Glomerular visceral epithelial cell (primary cell): ENCODE measurements around the gene MT1G.
A peak's percentile ranks its signal among the peaks of the same experiment; 100 is the strongest.
"Not testable (repeated sequence)": the region's sequence is repeated elsewhere in the genome, so short reads cannot be mapped to it uniquely, and the experiment has no call there.

Source experiments
- DNase-seq: peaks from one replicate; pipeline ENCODE4 v3.0.0-alpha.2; 2016; ENCODE audit errors: extremely low spot score

Gene MT1G

DNA sequence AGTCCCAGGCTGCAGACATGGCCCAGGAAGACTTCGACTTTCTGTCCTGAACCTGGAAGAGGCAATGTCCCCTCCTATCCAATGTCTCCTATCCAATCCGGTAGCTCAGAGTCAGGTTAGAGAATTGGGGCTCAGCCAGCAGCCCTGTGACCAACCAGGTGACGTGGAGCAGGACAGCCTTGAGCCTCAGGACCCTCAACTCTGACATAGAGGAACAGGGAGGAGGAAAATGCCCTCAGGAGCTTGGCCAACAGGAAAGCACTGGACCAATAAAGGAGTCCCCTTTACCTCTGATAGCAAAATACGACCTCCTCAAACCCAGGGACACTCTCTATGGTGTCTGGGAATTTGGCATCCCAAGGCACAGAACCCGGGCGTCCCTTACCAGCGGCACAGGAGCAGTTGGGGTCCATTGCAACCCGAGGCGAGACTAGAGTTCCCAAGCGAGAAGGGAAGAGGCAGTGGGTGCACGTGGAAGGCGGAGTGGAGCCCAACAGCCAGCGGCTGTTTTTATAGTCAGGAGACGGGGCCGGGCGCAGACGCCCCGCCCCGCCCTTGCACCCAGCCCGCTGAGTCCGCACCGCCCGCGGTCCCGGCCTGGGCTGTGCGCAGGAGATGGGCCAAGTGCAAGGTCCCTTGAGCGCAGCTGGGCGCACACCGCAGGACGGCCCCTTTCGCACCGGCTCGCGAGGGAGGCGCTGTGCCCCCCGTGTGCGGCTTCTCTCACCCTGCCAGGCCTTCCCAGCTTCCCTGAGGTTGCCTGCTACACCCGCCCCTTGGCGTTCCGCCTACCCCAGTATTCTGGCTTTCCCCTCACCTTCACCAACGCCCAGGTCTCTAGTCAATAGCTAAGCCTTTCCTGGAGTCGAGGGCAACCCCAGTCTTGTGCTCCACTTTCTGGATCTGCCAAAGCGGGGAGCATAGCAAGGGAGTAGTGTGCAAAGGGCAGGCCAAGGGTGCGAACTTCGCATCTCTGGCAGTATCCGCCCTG, at the start of gene MT1G:
MT1G (minus strand) TSS at position 485 of the 991 bp plus-strand sequence; CDS start at position 413, 72 bp downstream.
- no peak for DNase-seq

GRCh38 chr16:56717532-56717931, 49.7 kb upstream of the MT1G start:
- not testable (repeated sequence) for DNase-seq

- no peak for DNase-seq
These were observed 48.9 kb upstream of the MT1G start for GRCh38 chr16:56716761-56717160.

DNA sequence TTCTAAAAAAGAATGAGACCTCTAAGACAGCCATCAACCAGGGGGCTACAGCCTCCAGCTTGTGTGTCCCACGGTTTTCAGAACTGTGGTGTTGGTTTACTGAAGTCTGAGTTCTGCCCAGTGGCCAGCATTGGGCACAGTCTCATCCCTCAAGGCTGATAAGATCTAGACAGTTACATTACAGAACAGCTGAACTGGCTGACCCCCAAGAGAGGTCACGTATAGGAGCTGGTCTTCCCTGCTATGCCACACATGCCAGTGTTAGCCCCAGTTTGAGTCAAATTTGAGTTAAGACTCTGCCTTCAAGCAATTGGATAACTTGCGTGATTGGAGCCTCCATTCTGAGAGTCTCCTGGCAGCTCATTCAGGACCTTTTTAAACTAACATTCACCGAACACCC, 47.3 kb upstream of the MT1G start:
- DNase-seq: no peak

DNA sequence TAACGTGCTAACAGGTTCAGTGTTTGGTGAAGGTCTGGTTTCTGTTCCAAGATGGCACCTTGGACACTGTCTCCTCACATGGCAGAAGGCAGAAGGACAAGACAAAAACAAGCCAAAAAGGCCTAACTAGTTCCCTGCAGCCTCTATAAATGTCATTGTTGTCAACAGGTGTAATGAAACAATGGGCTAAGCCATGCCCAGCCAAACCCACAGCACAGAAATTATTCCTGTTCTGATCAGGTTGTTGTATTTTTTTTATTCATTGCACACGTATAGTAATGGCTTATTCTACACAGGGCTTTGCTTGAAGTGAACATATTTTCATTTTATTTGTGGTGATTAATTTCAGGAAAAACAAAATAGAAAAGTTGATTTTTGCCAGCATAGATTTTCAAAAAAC, 45.9 kb upstream of the MT1G start:
- no peak for DNase-seq

DNA sequence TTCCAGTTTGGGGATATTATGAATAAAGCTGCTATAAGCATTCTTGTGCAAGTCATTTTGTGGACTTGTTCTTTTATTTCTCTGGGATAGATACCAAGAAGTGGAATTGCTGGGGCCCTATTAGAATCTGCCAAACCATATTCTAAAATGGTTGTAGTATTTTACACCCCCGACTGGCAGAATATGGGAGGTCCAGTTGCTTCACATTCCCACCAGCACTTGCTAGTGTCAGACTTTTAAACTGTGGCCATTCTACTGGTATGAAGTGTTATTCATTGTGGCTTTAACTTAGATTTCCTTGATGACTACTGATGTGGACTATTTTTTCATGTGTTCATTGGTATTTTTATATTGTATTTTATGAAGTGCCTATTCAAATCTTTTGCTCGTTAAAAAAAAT, 44.0 kb upstream of the MT1G start:
- no peak for DNase-seq

DNA sequence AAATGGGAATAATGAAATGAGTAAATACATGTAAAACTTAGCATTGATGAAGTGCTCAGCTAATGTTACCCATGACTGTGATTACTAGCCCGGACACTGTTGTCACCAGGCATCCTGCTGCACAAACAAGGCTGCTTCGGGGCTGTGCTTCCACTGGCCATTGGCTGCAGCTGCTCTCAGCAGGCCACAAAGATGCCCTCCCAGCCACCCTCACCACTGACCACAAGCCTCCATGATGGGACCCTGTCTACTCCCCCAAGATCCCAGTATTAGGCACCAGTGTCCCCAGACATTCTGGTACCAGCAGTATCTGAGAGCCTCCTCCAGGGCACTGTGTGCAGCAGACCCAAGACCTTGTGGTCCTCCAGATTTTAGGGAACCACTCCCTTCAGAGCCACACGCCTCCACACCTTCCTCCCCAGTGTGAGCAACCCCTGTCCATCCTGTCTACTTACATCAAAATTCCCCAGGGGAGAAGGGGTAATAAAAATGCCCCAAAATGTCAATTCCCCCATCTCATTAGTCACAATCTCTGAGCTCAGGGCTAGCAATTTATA, 42.4 kb upstream of the MT1G start:
- no peak for DNase-seq

DNA sequence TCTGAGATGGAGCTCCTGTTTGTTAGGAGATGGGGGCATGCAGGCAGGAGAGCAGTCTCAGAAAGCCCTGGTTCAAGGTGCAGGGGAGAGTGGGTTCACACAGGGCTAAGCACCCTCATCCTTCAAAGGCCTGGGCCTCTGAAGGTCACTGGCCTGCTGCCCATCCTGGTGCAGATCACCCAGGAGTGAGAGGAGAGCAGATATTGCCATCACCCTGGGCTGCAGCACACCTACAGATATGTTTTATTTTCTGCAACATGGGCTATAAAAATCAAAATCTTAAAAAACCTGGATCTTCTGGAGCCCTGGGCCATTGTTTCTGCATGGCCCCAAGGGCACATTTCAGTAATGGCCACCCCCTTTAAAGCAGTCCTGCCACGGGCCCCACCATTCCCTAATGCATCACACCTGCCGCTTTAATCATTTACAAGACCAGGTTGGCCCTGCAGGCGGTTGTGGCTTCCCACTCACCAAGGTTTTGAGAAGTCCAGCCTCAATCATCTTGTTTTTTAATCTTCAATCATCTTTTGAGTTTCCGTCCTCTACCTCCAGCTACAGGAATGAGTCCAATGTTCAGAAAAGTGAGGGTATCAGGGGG, 41.7 kb upstream of the MT1G start:
- DNase-seq: no peak

DNA sequence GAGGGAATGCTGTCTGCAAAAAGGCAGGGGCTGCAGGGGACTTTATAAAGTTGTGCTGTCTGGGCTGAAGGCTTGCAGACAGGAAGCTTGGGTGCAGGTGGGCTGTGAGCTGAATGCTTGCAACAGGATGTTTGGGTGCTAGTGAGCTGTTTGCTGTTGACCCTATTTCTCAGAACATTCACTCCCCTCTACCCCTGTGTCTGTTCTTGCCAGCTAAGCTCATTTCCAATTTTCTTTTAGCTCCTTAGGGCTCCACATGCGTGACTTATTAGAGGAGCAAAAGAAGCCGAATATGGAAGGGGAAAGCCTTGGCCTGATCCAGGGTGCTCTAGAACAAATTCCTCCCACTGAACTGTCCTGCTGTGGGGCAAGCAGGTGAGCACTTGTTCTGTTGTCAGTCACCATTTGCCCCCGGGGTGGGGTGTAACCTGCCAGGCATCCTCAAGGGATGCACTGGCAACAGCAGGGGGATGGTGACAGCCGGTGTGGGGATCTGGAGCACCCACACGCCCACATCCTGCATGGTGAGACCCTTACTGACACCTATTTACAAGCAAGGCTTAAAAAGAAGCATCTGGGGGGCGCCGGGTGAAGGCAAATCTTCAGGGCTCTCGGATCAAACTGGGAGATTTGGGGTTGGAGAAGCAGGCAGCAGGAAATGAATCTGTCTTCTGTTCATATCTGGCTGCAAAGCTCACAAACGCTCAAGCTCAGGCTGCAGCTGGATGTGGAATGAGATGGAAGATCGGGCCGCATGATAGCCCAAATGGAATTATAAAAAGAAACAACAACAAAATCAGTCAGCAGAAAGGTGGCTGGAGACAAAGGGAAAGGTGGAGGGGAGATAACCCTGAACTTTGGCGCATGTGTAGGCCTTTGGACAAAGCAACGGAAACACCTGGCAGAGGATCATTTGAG, 40.9 kb upstream of the MT1G start:
- no peak for DNase-seq

- no peak for DNase-seq
These were observed 35.0 kb upstream of the MT1G start for GRCh38 chr16:56702836-56703235.

DNA sequence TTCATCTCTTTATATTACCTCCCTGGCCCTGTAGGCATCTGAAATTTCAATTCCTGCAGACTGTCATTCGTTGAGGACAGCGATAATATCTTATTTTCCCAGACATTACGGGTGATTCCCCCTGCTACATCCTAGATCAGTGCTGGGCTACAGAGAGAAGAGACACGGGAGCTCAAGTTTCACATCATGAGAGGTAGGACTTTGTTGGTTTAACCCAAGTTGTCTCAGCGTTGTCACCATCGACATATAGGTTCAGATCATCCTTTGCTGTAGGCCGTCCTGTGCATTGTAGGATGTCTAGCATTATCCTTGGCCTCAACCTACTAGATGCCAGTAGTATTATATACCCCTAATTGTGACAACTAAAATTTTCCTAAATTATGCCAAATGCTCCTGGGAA, 33.7 kb upstream of the MT1G start:
- DNase-seq: no peak

DNA sequence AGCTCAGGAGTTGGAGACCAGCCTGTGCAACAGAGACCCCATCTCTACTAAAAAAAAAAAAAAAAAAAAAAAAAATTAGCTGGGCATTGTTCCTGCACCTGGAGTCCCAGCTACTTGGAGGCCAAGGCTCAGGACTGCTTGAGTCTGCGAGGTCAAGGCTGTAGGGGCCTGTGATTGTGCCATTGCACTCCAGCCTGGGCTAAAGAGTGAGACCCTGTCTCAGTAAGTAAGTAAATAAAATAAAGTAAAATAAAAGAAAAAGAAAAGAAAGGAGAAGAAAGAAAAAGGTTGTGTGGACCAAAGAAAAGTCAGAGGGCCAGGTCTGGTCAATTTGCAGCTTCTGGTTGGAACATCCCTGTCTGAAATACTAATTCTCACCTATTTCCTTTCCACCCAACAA, 32.8 kb upstream of the MT1G start:
- DNase-seq: no peak

DNA sequence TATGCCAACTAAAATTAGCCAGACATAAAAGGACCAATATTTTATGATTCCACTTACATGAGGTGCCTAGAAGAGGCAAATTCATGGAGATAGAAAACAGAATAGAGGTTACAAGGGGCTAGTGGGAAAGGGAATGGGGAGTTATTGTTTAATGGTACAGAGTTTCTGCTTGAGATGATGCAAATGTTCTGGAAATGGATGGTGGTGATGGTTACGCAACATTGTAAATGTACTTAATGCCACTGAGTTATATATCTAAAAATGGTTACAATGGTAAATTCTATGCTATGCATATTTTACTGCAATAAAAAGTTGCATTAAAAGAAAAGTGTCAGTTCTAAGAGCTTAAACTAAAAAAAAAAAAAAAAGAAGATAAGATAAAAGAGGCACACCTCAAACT, 32.3 kb upstream of the MT1G start:
- no peak for DNase-seq

GRCh38 chr16:56697456-56698155, 29.7 kb upstream of the MT1G start:
- DNase-seq: no peak

- DNase-seq: no peak
These were observed 27.4 kb upstream of the MT1G start for GRCh38 chr16:56695246-56695645.

GRCh38 chr16:56691885-56692284, 24.0 kb upstream of the MT1G start:
- DNase-seq: peak; percentile 69

- DNase-seq: no peak
These were observed 22.7 kb upstream of the MT1G start for GRCh38 chr16:56690420-56691122.

DNA sequence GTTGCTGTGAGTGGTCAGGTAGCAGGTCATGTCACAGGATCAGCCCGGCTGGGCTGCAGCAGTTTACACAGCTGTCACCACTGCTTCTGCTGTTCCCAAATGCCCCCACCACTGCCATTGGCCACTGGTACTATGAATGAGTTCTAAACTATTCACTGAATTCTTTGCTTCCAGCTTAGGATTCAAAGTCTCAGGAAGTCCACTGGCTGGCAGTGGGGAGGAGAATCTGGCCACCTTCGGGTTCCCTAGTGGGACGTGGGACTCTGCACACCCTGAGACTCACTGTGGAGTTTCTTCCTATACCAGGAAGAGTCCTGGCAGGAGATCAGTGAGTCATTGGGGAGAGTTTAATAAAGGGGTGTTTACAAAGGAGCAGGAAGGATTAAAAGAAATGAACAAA, 21.3 kb upstream of the MT1G start:
- DNase-seq: no peak

GRCh38 chr16:56688762-56689161, 20.9 kb upstream of the MT1G start:
- DNase-seq: no peak

DNA sequence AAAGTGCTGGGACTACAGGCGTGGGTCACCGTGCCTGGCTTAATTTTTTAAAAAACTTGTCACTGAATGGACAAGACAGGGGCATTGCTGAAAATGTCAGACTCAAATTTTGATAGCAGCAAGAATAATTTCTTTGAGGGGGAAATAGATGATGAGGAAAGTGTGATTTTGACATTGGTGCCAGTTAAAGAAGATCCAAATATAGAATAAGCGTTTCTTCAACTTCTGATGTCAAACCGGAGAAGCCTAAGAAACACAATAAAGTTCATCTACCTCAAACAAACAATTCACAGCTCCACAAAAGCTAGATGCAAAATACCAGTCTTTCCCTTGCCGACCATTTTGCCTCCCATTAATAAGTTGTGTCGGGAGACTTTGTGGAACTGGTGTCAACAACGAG, 18.9 kb upstream of the MT1G start:
- no peak for DNase-seq
